ENCODE data around the gene ADGRA1.

Gene ADGRA1

GRCh38 chr10:133104068-133104962 is 16.6 kb downstream of the ADGRA1 start:
- peaks cover 50% of the 10 kb centered on the region for H3K27me3 ChIP-seq (replicated peaks; ENCODE audit: insufficient read depth, low read length)
- no peaks in the 10 kb centered on the region for H3K4me1 ChIP-seq (ENCODE audit: low read length)
- no peaks in the 10 kb centered on the region for H3K9me2 ChIP-seq (replicated peaks; ENCODE audit: insufficient read depth, low read length)
- no peak overlapping the region for H3K27ac ChIP-seq (ENCODE audit: low read length)
- H4K20me1 ChIP-seq (ENCODE audit: insufficient read depth, low read length) = no peaks in the 10 kb centered on the region
- TF ChIP-seq EZH2 (optimal IDR thresholded peaks at IDR 0.05; ENCODE audit: low read depth, low read length) (no peak), EZH2phosphoT487 (IDR thresholded peaks at IDR 0.05; ENCODE audit: low read length) (no peak)
- TF ChIP-seq, protein P1, sequence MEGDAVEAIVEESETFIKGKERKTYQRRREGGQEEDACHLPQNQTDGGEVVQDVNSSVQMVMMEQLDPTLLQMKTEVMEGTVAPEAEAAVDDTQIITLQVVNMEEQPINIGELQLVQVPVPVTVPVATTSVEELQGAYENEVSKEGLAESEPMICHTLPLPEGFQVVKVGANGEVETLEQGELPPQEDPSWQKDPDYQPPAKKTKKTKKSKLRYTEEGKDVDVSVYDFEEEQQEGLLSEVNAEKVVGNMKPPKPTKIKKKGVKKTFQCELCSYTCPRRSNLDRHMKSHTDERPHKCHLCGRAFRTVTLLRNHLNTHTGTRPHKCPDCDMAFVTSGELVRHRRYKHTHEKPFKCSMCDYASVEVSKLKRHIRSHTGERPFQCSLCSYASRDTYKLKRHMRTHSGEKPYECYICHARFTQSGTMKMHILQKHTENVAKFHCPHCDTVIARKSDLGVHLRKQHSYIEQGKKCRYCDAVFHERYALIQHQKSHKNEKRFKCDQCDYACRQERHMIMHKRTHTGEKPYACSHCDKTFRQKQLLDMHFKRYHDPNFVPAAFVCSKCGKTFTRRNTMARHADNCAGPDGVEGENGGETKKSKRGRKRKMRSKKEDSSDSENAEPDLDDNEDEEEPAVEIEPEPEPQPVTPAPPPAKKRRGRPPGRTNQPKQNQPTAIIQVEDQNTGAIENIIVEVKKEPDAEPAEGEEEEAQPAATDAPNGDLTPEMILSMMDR (IDR thresholded peaks at IDR 0.05; ENCODE audit: low read length) = no peak
- no peak overlapping the region for H3K4me2 ChIP-seq (ENCODE audit: low read depth, low read length)
- no peaks in the 10 kb centered on the region for H3K9me3 ChIP-seq (replicated peaks; ENCODE audit: insufficient read depth, low read length)
- H2AFZ ChIP-seq (ENCODE audit: low read length) = no peak overlapping the region
- H3K4me3 ChIP-seq (ENCODE audit: low read length) = no peak overlapping the region
- H3K79me2 ChIP-seq (ENCODE audit: low read length) = no peaks in the 10 kb centered on the region
- no peak for DNase-seq
- no peak overlapping the region for H3K9ac ChIP-seq (ENCODE audit: low read length)
- no peaks in the 10 kb centered on the region for H3F3A ChIP-seq (ENCODE audit: insufficient read depth, low read length)
- H3K36me3 ChIP-seq (replicated peaks; ENCODE audit: insufficient read depth, low read length) = no peaks in the 10 kb centered on the region

DNA sequence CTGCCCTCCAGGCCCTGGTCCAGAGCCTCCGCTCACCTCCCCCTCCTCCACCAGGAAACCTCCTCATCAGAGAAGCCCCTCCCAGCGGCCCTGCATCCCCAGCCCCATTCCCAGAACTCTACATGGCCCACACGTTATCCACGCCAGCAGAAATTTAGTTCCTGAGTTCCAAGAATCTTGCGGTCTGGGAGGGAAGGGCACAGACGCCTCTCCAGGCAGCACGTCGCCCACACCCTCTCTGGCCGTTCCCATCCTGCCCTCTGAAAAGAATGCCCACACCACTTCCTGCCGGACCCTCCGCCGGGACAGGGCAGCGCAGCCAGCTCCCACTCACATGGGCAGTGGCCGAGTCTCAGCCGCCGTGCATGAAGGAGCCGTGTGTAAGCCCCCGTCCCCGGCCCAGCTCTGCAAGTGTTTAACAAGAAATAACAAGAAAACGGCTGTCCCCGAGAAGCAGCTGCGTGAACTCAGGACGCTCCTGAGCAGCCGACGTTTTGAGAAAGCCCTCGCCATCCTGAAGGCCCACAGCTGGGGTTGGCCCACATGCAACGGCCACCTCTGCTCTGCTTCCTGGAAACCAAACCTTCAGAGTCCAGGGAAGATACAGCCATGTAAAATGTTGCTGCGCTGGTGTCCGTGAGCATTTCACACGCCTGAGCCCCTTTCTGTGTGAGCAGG is 17.4 kb downstream of the ADGRA1 start:
- DNase-seq = no peak
- no peaks in the 10 kb centered on the region for H3K79me2 ChIP-seq (ENCODE audit: low read length)
- H3K9me3 ChIP-seq (replicated peaks; ENCODE audit: insufficient read depth, low read length) = no peaks in the 10 kb centered on the region
- H2AFZ ChIP-seq (ENCODE audit: low read length) = no peak overlapping the region
- H3K4me1 ChIP-seq (ENCODE audit: low read length) = no peaks in the 10 kb centered on the region
- peaks cover 43% of the 10 kb centered on the region for H3K27me3 ChIP-seq (replicated peaks; ENCODE audit: insufficient read depth, low read length)
- H3K9ac ChIP-seq (ENCODE audit: low read length) = no peak overlapping the region
- H3K36me3 ChIP-seq (replicated peaks; ENCODE audit: insufficient read depth, low read length) = no peaks in the 10 kb centered on the region
- no peaks in the 10 kb centered on the region for H4K20me1 ChIP-seq (ENCODE audit: insufficient read depth, low read length)
- TF ChIP-seq EZH2 (optimal IDR thresholded peaks at IDR 0.05; ENCODE audit: low read depth, low read length) = no peak
- TF ChIP-seq, protein P1 (IDR thresholded peaks at IDR 0.05; ENCODE audit: low read length) = no peak
- TF ChIP-seq EZH2phosphoT487 (IDR thresholded peaks at IDR 0.05; ENCODE audit: low read length) = no peak
- no peaks in the 10 kb centered on the region for H3K9me2 ChIP-seq (replicated peaks; ENCODE audit: insufficient read depth, low read length)
- H3K4me3 ChIP-seq (ENCODE audit: low read length) = no peak overlapping the region
- no peak overlapping the region for H3K4me2 ChIP-seq (ENCODE audit: low read depth, low read length)
- H3F3A ChIP-seq (ENCODE audit: insufficient read depth, low read length) = no peaks in the 10 kb centered on the region
- no peak overlapping the region for H3K27ac ChIP-seq (ENCODE audit: low read length)

DNA sequence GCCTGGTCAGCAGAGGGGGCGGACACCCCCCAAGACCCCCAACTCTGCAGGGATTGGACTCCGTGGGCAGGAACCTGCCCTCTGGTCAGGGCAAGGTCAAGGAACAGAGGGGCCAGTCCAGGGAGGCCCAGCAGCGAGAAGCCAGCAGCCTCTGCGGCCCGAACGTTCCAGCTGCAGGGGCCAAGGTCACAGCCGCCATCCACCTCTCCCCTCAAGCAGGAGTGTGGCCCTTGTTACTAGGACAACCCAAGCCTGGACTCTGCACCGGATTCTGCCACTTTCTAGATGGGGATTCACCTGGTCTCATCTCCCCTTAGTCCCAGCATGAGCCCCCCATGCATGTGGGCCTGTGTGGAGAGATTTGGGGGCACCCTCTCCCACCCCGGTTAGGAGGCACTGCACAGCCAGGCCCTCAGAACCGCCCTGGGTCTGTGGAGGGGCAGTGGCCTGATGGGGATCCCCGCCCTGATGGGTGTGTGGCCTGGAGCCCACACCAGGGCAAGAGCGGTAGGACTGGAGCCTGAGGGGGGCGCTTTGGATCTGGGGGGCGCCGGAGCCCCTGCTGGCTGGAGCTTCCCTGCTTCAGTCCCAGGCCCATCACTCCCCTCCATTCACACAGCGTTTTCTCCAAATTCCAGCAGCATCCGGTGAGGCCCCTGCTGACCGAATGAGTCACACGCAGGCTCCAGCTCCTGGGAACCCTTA is 18.1 kb downstream of the ADGRA1 start:
- Histone ChIP-seq H2AFZ (ENCODE audit: low read length) (no peak overlapping the region), H3K9me3 (replicated peaks; ENCODE audit: insufficient read depth, low read length) (no peaks in the 10 kb centered on the region), H3K4me1 (ENCODE audit: low read length) (no peaks in the 10 kb centered on the region), H3K27ac (ENCODE audit: low read length) (no peak overlapping the region), H3K9me2 (replicated peaks; ENCODE audit: insufficient read depth, low read length) (no peaks in the 10 kb centered on the region), H3K9ac (ENCODE audit: low read length) (no peak overlapping the region), H3K4me2 (ENCODE audit: low read depth, low read length) (no peak overlapping the region), H4K20me1 (ENCODE audit: insufficient read depth, low read length) (no peaks in the 10 kb centered on the region), H3K79me2 (ENCODE audit: low read length) (no peaks in the 10 kb centered on the region), H3K36me3 (replicated peaks; ENCODE audit: insufficient read depth, low read length) (no peaks in the 10 kb centered on the region), H3F3A (ENCODE audit: insufficient read depth, low read length) (no peaks in the 10 kb centered on the region), H3K4me3 (ENCODE audit: low read length) (no peak overlapping the region), H3K27me3 (replicated peaks; ENCODE audit: insufficient read depth, low read length) (peaks cover 35% of the 10 kb centered on the region)
- no peak for TF ChIP-seq EZH2 (optimal IDR thresholded peaks at IDR 0.05; ENCODE audit: low read depth, low read length)
- TF ChIP-seq, protein P1 (IDR thresholded peaks at IDR 0.05; ENCODE audit: low read length) = no peak
- no peak for TF ChIP-seq EZH2phosphoT487 (IDR thresholded peaks at IDR 0.05; ENCODE audit: low read length)
- no peak for DNase-seq

Data from MM.1S (cell line).